ENCODE data around the gene RHOT1. TPM values are rescaled to one million over a fixed set of nuclear protein-coding genes. Genes with fewer than 3 reads are reported as not detected.

The RHOT1 gene
- total RNA-seq, 2 experiments from 2014 or later: 22.0 to 25.4 TPM

GRCh38 chr17:32206861-32207260 is 64.6 kb downstream of the RHOT1 start:
- CTCF ChIA-PET: interaction anchor here (0.5 kb wide), 1 partner anchor 17 kb away, joined by 3 read pairs; no protein-coding TSS in a partner anchor
- POLR2A ChIA-PET: no interaction called here

DNA sequence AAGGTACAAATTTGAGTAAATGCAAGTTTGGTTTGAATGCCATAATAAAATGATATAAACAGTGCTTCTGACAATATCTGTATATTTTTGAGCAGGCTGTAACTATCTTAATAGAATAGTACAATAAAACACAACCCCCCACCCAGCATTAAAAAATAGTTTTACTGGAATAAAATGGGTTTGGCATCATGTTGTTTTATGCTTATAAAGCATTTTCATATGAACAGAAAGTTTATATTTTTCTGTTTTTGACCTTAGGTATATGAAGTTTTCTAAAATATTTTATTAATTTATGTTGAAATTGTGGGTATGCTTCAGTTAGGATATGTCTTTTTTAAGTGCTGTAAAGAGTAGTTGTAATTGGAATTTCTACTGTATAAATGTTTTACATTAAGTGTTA is 66.1 kb downstream of the RHOT1 start:
- POLR2A ChIA-PET: no interaction called here
- CTCF ChIA-PET: no interaction called here

DNA sequence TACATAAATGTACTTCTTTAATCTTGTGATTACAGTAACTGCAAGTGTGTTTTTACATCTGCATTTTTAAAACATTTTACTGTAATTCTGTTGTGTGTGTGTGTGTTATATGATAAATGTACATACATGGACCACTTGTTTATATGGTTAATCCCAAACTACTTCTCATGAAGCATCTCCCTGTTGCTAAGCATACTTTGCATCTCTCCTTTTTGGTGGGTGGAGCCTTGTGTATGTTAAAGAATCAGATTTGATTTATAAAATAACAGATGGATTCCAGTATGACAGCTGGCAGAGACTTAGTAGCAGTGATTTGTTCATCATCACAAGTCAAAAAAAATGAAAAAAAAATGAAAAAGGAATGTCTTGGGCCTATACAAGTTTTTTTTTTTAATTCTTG is 67.3 kb downstream of the RHOT1 start:
- POLR2A ChIA-PET: no interaction called here

DNA sequence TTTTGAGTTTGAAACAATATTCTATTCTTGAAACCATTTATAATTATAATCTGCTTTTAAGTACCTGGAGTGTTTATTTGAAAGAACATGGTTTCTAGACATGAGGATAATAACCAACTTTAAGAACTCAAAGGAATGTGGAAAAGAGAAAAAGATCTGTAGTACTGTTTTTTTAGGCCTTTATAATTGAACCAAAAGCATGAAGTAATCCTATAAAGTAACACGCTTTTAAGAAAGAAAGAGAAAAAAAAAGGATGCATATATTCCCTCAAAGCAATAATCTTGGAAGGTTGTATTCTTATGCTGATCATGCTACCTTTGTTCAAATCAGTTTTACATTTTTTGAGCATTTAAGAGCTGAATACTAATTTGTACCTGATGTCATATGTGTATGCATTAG is 69.4 kb downstream of the RHOT1 start:
- ChIA-PET CTCF (interaction anchor here (0.5 kb wide), 1 partner anchor 733 kb away, joined by 3 read pairs; no protein-coding TSS in a partner anchor), POLR2A (no interaction called here)

More for the DNA sequence above, 67.3 kb downstream of the RHOT1 start:
- CTCF ChIA-PET: no interaction called here

DNA sequence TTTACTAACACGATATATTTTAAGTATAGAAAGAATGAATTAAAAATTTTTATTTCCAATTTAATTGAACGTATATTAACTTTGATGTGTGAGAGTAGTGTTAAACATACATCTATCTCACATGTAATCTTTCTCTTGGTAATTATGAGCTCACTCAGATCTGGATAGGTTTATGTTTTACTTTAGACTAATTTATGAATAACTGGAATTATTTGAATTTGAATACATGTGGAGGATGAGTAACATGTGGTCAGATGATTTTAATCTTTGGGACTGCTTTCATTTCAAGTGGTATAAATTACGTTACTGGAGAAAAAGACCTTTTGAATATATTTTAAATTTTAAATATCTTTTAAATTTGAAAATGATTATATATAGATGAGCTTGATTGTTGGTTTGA is 73.4 kb downstream of the RHOT1 start:
- CTCF ChIA-PET: no interaction called here

DNA sequence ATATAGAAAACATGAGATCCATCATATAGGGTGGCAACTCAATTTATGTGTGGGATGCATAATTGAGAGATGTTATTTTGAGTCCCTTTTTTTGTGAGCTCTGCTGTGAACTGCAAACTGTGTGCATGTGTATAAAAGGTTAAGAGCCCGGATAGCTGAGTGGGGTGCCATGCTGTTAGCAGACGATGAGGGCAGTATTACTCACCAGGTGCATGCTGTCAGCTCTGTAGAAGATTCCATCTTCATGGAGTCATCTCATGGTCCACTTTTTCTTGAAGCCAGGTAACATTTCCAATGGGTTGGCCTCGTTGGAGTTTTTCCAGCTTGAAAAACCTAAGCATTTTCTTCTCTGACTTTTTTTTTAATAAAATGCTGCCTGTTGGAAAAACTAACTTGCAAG is 80.3 kb downstream of the RHOT1 start:
- ChIA-PET POLR2A (interaction anchor here (0.6 kb wide), 1 partner anchor 128 kb away, joined by 4 read pairs; no protein-coding TSS in a partner anchor), CTCF (no interaction called here)

More for the DNA sequence above, 73.4 kb downstream of the RHOT1 start:
- POLR2A ChIA-PET: no interaction called here

DNA sequence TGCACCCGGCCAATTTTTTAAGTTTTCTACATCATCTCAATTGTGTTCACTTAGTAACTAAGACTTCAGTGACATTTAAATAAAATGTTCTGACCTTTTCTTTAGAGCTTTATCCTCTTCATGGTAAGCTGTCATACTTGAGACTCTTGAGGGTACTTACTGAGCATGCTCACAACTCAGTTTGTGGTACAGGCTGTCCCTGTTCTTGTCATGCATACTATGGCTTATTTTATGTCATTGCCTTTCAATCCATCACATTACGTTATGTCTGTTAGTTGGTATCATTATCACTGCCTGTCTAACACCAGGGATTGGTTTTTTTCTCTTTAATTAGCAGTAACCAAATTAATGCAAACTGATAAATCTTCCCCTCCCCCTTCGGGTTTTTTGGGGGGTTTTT is 81.4 kb downstream of the RHOT1 start:
- ChIA-PET POLR2A (no interaction called here), CTCF (no interaction called here)

GRCh38 chr17:32226886-32227285 is 84.6 kb downstream of the RHOT1 start:
- ChIA-PET POLR2A (no interaction called here), CTCF (interaction anchor here (0.6 kb wide), 1 partner anchor 135 kb away, joined by 3 read pairs; no protein-coding TSS in a partner anchor)

DNA sequence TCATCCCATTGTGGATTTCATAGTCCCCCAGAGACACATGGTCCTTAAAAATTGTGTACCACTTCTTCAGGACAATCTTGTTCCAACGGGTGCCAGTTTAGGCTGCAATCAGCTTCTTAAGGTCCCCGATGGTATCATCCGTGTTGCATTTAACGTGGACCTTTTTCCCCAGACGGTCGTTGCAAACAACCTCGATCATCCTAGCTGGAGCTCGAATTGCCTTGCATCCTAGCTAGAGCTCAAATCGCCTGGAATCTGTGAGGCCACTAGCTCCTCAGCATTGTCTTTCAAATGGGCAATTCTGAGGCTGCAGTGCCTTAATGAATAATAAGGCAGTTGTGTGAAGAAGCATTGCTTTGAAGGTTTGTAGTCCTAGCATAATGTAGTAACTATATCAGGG is 85.6 kb downstream of the RHOT1 start:
- ChIA-PET POLR2A (no interaction called here), CTCF (no interaction called here)

- CTCF ChIA-PET: no interaction called here
- POLR2A ChIA-PET: no interaction called here
Observed at GRCh38 chr17:32235588-32235987, 93.3 kb downstream of the RHOT1 start.

DNA sequence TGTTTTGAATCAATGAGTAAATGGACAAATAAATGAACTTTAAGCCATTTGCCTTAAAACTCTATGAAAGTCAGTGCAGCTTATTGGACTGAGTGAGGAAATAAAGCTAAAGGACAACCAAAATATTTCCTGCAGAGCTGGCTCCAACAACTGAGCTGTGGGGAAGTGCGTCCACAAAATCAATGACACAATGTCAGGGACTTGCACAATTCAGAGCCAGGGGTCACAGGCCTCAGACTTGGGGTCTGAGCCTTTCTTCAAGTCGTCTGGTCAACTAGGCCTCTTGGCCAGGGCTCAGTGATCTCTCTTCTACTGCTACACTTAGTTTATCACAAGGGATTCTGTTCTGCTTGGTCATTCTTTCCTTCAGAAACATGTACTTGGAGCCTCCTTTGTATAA is 97.2 kb downstream of the RHOT1 start:
- CTCF ChIA-PET: no interaction called here
- POLR2A ChIA-PET: no interaction called here

DNA sequence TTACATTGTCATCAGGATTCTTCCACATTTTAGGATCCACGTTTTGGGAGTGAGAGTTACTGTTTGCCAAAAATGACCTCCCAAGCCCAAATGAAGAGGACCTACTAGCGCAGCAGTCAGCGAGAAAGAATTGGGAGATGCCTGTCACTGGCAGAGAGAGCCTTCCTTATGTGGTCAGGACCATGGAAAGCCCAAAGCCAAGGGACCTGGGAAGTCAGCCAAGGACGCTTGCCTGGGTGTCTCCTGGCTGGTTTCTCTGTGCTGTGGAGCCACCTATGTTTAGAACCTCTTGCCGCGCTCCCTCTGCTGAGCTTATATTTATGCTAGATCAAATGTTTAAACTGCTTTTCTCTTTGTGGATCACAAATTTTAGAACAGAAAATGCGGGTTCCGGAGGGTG is 98.4 kb downstream of the RHOT1 start:
- CTCF ChIA-PET: interaction anchor here (1.4 kb wide), 1 partner anchor 8 kb away, joined by 4 read pairs; no protein-coding TSS in a partner anchor
- POLR2A ChIA-PET: no interaction called here

DNA sequence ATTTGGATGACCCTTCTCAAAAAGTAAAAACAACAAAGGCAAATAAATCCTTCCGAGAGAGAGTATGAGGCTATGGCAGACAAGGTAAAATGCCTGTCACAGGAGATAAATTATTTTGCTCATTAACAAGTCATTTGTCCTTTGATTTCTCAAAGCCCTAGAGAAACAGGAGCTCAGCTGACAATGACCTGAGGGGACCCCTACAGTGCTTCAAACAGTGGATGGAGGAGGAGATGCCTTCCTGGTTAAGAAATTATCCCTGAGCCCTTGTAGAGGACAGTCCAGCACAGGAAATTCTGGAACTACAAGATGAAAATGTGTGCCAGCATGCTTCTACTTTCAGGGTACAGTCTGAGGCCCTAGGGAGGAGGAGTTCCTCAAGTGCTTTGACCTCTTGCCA is 99.3 kb downstream of the RHOT1 start:
- ChIA-PET CTCF (interaction anchor here (1.4 kb wide), 1 partner anchor 9 kb away, joined by 4 read pairs; no protein-coding TSS in a partner anchor), POLR2A (no interaction called here)

DNA sequence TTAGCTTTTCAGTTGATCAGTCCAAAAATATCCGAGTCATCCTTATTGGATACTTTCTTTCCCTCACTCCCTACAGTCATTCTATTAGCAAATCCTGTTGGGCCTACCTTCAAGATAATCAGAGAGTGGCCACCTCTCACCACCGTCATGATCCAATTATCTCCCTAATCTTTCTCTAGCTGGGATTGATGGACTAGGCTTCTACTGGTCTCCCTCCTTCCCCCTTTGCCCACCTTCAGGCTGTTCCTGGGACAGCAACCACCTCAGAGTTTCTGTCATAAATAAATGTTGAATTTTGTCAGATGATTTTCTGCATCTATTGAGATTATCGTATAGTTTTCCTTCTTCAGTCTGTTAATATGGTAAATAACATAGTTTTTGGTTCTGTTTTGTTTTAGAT is 107.2 kb downstream of the RHOT1 start:
- ChIA-PET POLR2A (no interaction called here), CTCF (no interaction called here)

GRCh38 chr17:32253117-32253611 is 110.9 kb downstream of the RHOT1 start:
- CTCF ChIA-PET: interaction anchor here (0.6 to 3.0 kb wide), 6 partner anchors 19 to 136 kb away, joined by 3 to 22 read pairs (median 4); no protein-coding TSS in a partner anchor
- POLR2A ChIA-PET: no interaction called here

DNA sequence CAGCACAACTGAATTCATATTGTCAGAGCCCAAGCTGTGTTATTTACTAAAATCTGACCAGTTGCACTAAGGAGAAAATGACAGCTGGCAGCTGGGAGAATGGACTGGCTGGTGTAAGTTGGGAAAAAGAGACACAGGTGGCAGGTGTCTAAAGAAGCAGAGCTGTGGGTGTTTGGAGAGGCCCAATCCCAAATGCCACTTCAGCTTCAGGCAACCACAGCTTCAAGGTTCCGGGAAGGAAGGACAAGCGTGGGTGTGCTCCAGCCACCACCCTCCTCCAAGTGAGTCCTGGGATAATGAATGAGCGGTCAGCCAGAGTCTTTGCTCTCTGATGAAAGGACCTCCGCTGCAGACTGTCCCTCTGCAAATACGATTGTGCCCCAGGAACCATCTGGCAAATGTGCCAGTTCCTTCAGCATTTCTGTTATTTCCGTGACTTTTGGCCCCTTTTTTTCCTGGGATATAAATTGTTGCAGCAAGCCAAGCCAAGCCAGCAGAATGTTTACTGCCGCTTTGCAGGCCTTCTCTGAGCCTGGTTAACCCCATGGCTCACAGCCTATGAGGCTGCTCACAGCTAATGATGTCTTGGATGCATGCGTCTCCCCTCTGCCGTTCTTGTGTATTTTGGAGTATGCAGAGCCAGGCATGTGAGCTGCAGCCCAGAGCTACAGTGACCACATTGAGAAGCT is 113.9 kb downstream of the RHOT1 start:
- POLR2A ChIA-PET: no interaction called here
- CTCF ChIA-PET: interaction anchor here (1.3 kb wide), 1 partner anchor 63 kb away, joined by 5 read pairs; no protein-coding TSS in a partner anchor

DNA sequence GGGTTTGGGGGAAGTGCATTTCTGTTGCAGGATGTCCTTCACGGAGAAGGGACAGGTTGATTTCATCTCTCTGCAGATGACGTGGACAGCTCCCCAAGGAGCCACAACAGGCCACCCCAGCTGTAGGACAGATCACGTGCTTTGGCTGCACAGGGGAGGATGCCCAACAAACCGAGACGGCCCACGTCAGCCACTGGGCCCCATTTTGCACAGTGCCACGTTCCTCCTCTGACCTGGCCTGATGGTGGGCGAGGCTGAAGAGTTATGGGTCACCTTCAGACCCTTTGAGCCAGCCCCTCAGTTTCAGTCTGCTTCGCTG is 114.4 kb downstream of the RHOT1 start:
- ChIA-PET POLR2A (interaction anchor here (0.5 kb wide), 1 partner anchor 140 kb away, joined by 4 read pairs; no protein-coding TSS in a partner anchor), CTCF (interaction anchor here (1.3 kb wide), 1 partner anchor 63 kb away, joined by 5 read pairs; no protein-coding TSS in a partner anchor)

- CTCF ChIA-PET: interaction anchor here (1.1 kb wide), 1 partner anchor 88 kb away, joined by 5 read pairs; no protein-coding TSS in a partner anchor
- POLR2A ChIA-PET: no interaction called here
Observed at GRCh38 chr17:32258383-32259140, 116.3 kb downstream of the RHOT1 start.

DNA sequence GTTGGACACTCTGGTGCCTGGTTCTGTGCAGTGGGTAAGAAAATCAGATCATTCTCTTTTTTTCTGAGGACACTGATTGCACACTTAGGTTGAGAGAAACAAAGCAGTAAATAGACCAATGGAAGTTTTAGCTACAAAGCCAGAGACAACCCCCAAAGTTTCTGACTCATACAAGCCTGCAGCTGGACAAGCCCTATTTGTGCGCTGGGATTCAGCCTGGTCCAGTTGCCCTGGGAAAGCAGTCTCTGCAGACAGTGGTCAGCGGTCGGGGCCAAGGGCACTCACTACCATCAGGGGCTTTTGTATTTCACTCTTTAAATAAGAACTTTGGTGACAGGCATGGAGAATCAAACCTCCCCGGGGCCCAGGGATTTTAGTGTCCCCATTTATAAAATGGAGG is 117.3 kb downstream of the RHOT1 start:
- ChIA-PET CTCF (interaction anchor here (1.1 kb wide), 1 partner anchor 87 kb away, joined by 5 read pairs; no protein-coding TSS in a partner anchor), POLR2A (no interaction called here)

DNA sequence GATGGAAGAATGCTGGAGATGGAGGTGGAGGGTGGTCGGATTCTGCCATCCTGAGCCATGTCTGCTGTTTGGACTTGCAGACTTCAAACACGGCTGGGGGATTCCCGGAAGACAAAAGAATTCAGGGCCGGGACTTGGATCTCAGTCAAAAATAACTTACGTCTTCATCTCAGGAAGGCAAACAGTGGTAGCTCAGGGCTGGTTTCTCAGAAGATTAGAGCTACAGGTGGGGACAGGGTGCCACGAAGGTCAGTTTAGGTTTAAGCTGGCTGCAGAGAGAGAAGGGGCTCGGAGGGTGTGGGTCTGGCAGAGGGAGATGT is 119.1 kb downstream of the RHOT1 start:
- ChIA-PET POLR2A (no interaction called here), CTCF (no interaction called here)

- POLR2A ChIA-PET: no interaction called here
- CTCF ChIA-PET: no interaction called here
Observed at GRCh38 chr17:32261936-32262510, 119.7 kb downstream of the RHOT1 start.

All from activated CD8-positive, alpha-beta memory T cell treated with anti-CD3 and anti-CD28 coated beads for 36 hours (primary cell).